Endothelial cell of umbilical vein (primary cell): Measurements from ENCODE around the gene BCAS3.
A peak's percentile ranks its signal among the peaks of the same experiment; 100 is the strongest.

Experiments used
- CTCF ChIP-seq, 2 donors: IDR thresholded peaks; 1 replicate in 1 of 2; 2 replicates in 1 of 2; pipeline ENCODE4 v1.5.1; 2011; ENCODE audit warnings: low read length in 2 of 2, mild to moderate bottlenecking in 2 of 2, moderate library complexity in 2 of 2, control low read depth in 1 of 2, inconsistent platforms in 1 of 2, low read depth in 1 of 2; ENCODE audit not compliant: insufficient read depth in 1 of 2; ENCODE audit errors: extremely low read depth in 1 of 2
- EZH2 ChIP-seq: IDR thresholded peaks from 2 replicates; pipeline ENCODE4 v1.6.1; 2012; ENCODE audit warnings: borderline replicate concordance, low read depth, mild to moderate bottlenecking, moderate library complexity, low read length, inconsistent platforms; ENCODE audit not compliant: severe bottlenecking
- JUN ChIP-seq: IDR thresholded peaks from 2 replicates; pipeline ENCODE4 v1.6.1; 2011; ENCODE audit warnings: borderline replicate concordance, low read depth; ENCODE audit not compliant: insufficient read length, insufficient read depth
- POLR2A ChIP-seq: IDR thresholded peaks from 2 replicates; pipeline ENCODE4 v1.6.1; 2012; ENCODE audit warnings: low read depth, mild to moderate bottlenecking, control low read depth, low read length
- POLR2AphosphoS5 ChIP-seq: IDR thresholded peaks from 2 replicates; pipeline ENCODE4 v1.6.1; 2012; ENCODE audit warnings: low read depth, mild to moderate bottlenecking, control low read depth, low read length, moderate library complexity; ENCODE audit not compliant: insufficient read depth

DNA sequence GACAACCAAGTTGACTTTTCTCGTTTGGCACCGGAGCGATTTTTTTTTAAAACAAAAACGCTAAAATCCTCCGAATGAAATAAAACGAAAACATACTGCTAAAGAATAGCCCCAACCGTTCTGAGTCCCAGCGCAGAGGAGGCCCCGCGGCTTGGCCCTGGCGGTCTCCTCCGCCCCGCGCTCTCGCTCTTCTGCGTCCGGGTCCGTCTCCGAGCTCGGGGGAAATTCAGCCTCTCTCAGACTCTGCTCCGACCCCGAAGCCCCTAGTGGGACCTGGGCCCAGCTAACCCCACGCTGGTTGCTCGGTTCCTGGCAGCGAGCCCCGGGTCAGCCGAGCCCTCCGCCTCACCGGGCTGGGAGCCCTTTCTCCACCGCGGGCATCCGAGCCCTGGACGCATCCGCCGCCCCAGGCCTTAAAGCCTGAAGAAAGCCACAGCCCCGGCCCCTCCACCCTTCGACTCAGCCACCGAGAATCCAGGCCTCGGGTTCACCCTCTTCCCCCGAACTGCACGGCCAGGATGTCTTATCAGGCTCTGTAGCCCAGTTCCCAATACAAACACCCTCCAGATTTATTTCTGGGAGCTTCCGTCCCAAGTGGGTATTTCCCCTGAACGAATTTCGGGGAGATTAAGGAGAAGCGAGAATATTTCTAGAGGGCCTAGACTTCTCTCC, 723.2 kb downstream of the BCAS3 start:
- TF ChIP-seq EZH2 (peak; percentile 88), CTCF (IDR thresholded peaks at IDR 0.05; ENCODE audit: extremely low read depth in 1 of 2, insufficient read depth in 1 of 2, low read depth in 1 of 2, low read length in 2 of 2) (no peak), POLR2AphosphoS5 (no peak), POLR2A (no peak), JUN (no peak)
